Endothelial cell of umbilical vein (primary cell): Measurements from ENCODE around the gene GTF2A2. TPM values are rescaled to one million over a fixed set of nuclear protein-coding genes. Genes with fewer than 3 reads are reported as not detected.

Source experiments
- BruUV-seq: library from RNA; stranded (reverse); fragments of 400-500 nt; replicated peaks from 2 replicates; lab custom pipeline; 2021; lab: Mats Ljungman, UMichigan
- CTCF ChIA-PET: fragments of 300-600, 350-600 bp; sonication (Branson Sonifier 250); formaldehyde crosslinking; loops from one replicate; lab custom pipeline; 2021; ENCODE audit warnings: antibody characterized with exemption, inconsistent platforms; lab: Charles Lee
- POLR2A ChIA-PET: fragments of 300-600, 350-600 bp; sonication (Branson Sonifier 250); formaldehyde crosslinking; loops from one replicate; lab custom pipeline; 2021; ENCODE audit warnings: antibody characterized with exemption, inconsistent platforms; lab: Charles Lee
- DNase-seq: peaks from one replicate; pipeline ENCODE4 v3.0.0-alpha.2; 2011; ENCODE audit warnings: low read depth, low spot score
- FAIRE-seq: peaks from 2 replicates; lab custom pipeline; 2011; peaks lifted over from hg19 to GRCh38; lab: Jason Lieb, UNC
- H2AFZ ChIP-seq: 2 replicates; pipeline ENCODE4 v1.6.0; 2012; ENCODE audit warnings: low read depth, low read length, control low read depth, inconsistent platforms
- H3K27ac ChIP-seq: 2 replicates; pipeline ENCODE4 v1.5.1; 2011; ENCODE audit warnings: low read depth, mild to moderate bottlenecking, control low read depth, low read length, moderate library complexity; ENCODE audit not compliant: insufficient read depth
- H3K27me3 ChIP-seq, 2 experiments: 2 replicates each; pipeline versions ENCODE4 v1.6.0 to v1.6.1; 2011; ENCODE audit warnings: low read length in 2 of 2, mixed read lengths in 1 of 2; ENCODE audit not compliant: control insufficient read depth in 2 of 2, insufficient read depth in 2 of 2
- H3K36me3 ChIP-seq, 2 experiments: 2 replicates in 1 of 2; 3 replicates in 1 of 2; pipeline ENCODE4 v1.5.1; 2011; ENCODE audit warnings: low read length in 2 of 2, mild to moderate bottlenecking in 1 of 2, moderate library complexity in 1 of 2; ENCODE audit not compliant: control insufficient read depth in 2 of 2, insufficient read depth in 2 of 2; ENCODE audit errors: extremely low read depth in 1 of 2
- H3K4me1 ChIP-seq: 3 replicates; pipeline ENCODE4 v1.5.1; 2011; ENCODE audit warnings: mild to moderate bottlenecking, low read length; ENCODE audit not compliant: control insufficient read depth, insufficient read depth; ENCODE audit errors: extremely low read depth
- H3K4me2 ChIP-seq: 2 replicates; pipeline ENCODE4 v1.6.1; 2011; ENCODE audit warnings: low read length, control low read depth, mixed read lengths; ENCODE audit not compliant: insufficient read depth
- H3K4me3 ChIP-seq, 3 experiments: fragments of 200-600 bp in 1 of 3; sonication (generic), shearing (Covaris generic) in 1 of 3; replicated peaks in 1 of 3; 2 replicates each; pipeline ENCODE4 v1.5.1; 2011 to 2016; ENCODE audit warnings: control low read depth in 3 of 3, low read length in 3 of 3, mild to moderate bottlenecking in 2 of 3, inconsistent platforms in 1 of 3, low read depth in 1 of 3, moderate library complexity in 1 of 3; ENCODE audit not compliant: insufficient read depth in 1 of 3
- H3K79me2 ChIP-seq: 2 replicates; pipeline ENCODE4 v1.6.0; 2012; ENCODE audit warnings: low read length, inconsistent platforms; ENCODE audit not compliant: control insufficient read depth, insufficient read depth
- H3K9ac ChIP-seq: replicated peaks from 2 replicates; pipeline ENCODE3; 2011; ENCODE audit warnings: low read length, control low read depth; ENCODE audit not compliant: insufficient read depth; ENCODE audit errors: extremely low read depth
- H3K9me1 ChIP-seq: replicated peaks from 3 replicates; pipeline ENCODE4 v1.6.0; 2011; ENCODE audit warnings: mild to moderate bottlenecking, low read length; ENCODE audit not compliant: control insufficient read depth, insufficient read depth; ENCODE audit errors: extremely low read depth
- H3K9me3 ChIP-seq: replicated peaks from 2 replicates; pipeline ENCODE4 v1.5.1; 2012; ENCODE audit warnings: low read length, inconsistent platforms; ENCODE audit not compliant: control insufficient read depth, insufficient read depth
- H4K20me1 ChIP-seq: replicated peaks from 2 replicates; pipeline ENCODE3; 2011; ENCODE audit warnings: mild to moderate bottlenecking, low read length; ENCODE audit not compliant: control insufficient read depth, insufficient read depth; ENCODE audit errors: extremely low read depth
- EZH2 ChIP-seq: IDR thresholded peaks from 2 replicates; pipeline ENCODE4 v1.6.1; 2012; ENCODE audit warnings: borderline replicate concordance, low read depth, mild to moderate bottlenecking, moderate library complexity, low read length, inconsistent platforms; ENCODE audit not compliant: severe bottlenecking
- FOS ChIP-seq: IDR thresholded peaks from 2 replicates; pipeline ENCODE4 v1.6.1; 2011; ENCODE audit warnings: mild to moderate bottlenecking, low read length, moderate library complexity, borderline replicate concordance; ENCODE audit not compliant: insufficient read depth
- GATA2 ChIP-seq: IDR thresholded peaks from 2 replicates; pipeline ENCODE4 v1.7.0; 2011; ENCODE audit warnings: low read depth, mild to moderate bottlenecking, moderate library complexity, mixed read lengths, low read length; ENCODE audit not compliant: insufficient read length, insufficient read depth
- JUN ChIP-seq: IDR thresholded peaks from 2 replicates; pipeline ENCODE4 v1.6.1; 2011; ENCODE audit warnings: borderline replicate concordance, low read depth; ENCODE audit not compliant: insufficient read length, insufficient read depth
- MAX ChIP-seq: IDR thresholded peaks from 2 replicates; pipeline ENCODE4 v1.6.1; 2011; ENCODE audit not compliant: insufficient read depth, insufficient read length
- MYC ChIP-seq: IDR thresholded peaks from one replicate; pipeline ENCODE4 v1.6.1; 2011; ENCODE audit warnings: mild to moderate bottlenecking, low read depth, low read length
- POLR2A ChIP-seq: IDR thresholded peaks from 2 replicates; pipeline ENCODE4 v1.6.1; 2012; ENCODE audit warnings: low read depth, mild to moderate bottlenecking, control low read depth, low read length
- POLR2AphosphoS5 ChIP-seq: IDR thresholded peaks from 2 replicates; pipeline ENCODE4 v1.6.1; 2012; ENCODE audit warnings: low read depth, mild to moderate bottlenecking, control low read depth, low read length, moderate library complexity; ENCODE audit not compliant: insufficient read depth
- dilution Hi-C: fragments of 300-500 bp; cut with MboI; formaldehyde crosslinking; loops from one replicate; pipeline ENCODE4 v1.15.0; 2019; ENCODE audit warnings: low sequenced_read_pairs; ENCODE audit not compliant: extremely low pct_ligation_motif_present
- intact Hi-C: fragments of 100-400 bp; cut with micrococcal nuclease; formaldehyde crosslinking; loops from one replicate; pipeline ENCODE4 v1.10.0; 2022
- polyA plus RNA-seq, 4 experiments: library from polyadenylated mRNA; depleted of rRNA in 3 of 4; stranded (reverse) in 3 of 4; unstranded in 1 of 4; fragments of >200 nt; gene quantifications; 2 replicates each; pipeline versions ENCODE4 v1.2.1 to v1.2.3, GENCODE V29; 2011 to 2012; ENCODE audit warnings: missing spikeins in 1 of 4
- total RNA-seq: library from RNA; stranded (reverse); gene quantifications from 2 replicates; pipeline ENCODE4 v1.2.3, GENCODE V29; 2021
- TF ChIP-seq, protein P1 (sequence below), 2 donors: IDR thresholded peaks; 1 replicate in 1 of 2; 2 replicates in 1 of 2; pipeline ENCODE4 v1.5.1; 2011; ENCODE audit warnings: low read length in 2 of 2, mild to moderate bottlenecking in 2 of 2, moderate library complexity in 2 of 2, control low read depth in 1 of 2, inconsistent platforms in 1 of 2, low read depth in 1 of 2; ENCODE audit not compliant: insufficient read depth in 1 of 2; ENCODE audit errors: extremely low read depth in 1 of 2

GTF2A2 gene
- total and polyA plus RNA-seq, 2 donors (not counting 3 experiments of a cell fraction or from before 2014, with no cell fraction given), result 67.9 to 128 TPM

DNA sequence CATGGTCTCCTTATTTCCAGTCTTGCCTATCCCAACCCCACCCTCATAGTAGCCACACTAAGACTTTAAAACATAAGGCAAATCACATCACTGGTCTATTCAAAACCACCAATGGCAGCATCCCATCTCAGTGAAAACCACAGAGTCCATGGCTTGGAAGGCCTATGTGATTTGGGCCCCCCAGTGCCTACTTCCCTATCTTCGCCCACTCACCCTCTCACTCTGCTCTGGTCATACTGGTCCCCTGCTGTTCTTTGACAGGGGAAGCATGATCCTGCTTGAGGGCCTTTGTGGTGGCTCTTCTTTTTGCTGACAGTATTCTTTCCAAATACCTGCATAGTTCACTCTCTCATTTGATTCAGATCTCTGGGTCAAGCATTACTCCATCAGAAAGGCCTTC lies 3.3 kb downstream of the GTF2A2 start:
- H4K20me1 ChIP-seq, result peaks cover 7% of the 10 kb centered on the region
- no peak overlapping the region for H3K27ac ChIP-seq
- ChIA-PET POLR2A (no interaction called here), CTCF (interaction anchor here (1.1 kb wide), 1 partner anchor 12 kb away, joined by 3 read pairs; no protein-coding TSS in a partner anchor)
- peaks cover 14% of the 10 kb centered on the region for H3K4me1 ChIP-seq
- H3K36me3 ChIP-seq, result peaks cover 4 to 20% of the 10 kb centered on the region in 2 experiments
- DNase-seq, result no peak
- H3K27me3 ChIP-seq, result no peaks in the 10 kb centered on the region
- H2AFZ ChIP-seq, result no peak overlapping the region
- H3K9me3 ChIP-seq, result no peaks in the 10 kb centered on the region
- no peak overlapping the region for H3K4me2 ChIP-seq
- intact Hi-C loops (no loop called here), dilution Hi-C loops (no loop called here)
- no peak for FAIRE-seq
- no peak overlapping the region for H3K9ac ChIP-seq
- H3K4me3 ChIP-seq, result no peak overlapping the region
- no peaks in the 10 kb centered on the region for H3K9me1 ChIP-seq
- no peak for TF ChIP-seq FOS
- no peak for TF ChIP-seq POLR2A
- TF ChIP-seq, protein P1, sequence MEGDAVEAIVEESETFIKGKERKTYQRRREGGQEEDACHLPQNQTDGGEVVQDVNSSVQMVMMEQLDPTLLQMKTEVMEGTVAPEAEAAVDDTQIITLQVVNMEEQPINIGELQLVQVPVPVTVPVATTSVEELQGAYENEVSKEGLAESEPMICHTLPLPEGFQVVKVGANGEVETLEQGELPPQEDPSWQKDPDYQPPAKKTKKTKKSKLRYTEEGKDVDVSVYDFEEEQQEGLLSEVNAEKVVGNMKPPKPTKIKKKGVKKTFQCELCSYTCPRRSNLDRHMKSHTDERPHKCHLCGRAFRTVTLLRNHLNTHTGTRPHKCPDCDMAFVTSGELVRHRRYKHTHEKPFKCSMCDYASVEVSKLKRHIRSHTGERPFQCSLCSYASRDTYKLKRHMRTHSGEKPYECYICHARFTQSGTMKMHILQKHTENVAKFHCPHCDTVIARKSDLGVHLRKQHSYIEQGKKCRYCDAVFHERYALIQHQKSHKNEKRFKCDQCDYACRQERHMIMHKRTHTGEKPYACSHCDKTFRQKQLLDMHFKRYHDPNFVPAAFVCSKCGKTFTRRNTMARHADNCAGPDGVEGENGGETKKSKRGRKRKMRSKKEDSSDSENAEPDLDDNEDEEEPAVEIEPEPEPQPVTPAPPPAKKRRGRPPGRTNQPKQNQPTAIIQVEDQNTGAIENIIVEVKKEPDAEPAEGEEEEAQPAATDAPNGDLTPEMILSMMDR (IDR thresholded peaks at IDR 0.05; ENCODE audit: extremely low read depth in 1 of 2, insufficient read depth in 1 of 2, low read depth in 1 of 2, low read length in 2 of 2), result no peak
- no peak for TF ChIP-seq GATA2
- no peak for TF ChIP-seq POLR2AphosphoS5
- BruUV-seq, result no TSS peak
- peaks cover 47% of the 10 kb centered on the region for H3K79me2 ChIP-seq

DNA sequence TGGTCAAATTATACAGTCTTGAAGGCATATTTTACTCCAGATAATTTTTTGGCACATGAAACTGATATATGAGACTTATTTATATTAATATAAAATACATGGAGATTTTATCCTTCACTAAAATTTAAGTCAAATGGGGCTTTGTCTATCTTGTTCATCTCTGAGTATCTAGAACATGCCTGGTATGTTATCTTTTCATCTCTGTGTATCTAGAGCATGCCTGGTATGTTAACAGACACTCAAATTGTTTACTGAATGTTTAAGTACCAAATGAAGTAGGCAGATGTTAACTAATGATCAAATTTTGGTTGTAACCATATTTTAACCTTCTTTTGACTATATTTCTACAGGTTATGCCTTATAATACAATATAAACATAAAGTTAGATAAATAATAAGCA lies 7.7 kb downstream of the GTF2A2 start:
- H3K9me3 ChIP-seq, result no peaks in the 10 kb centered on the region
- H3K4me2 ChIP-seq, result no peak overlapping the region
- H3K27ac ChIP-seq, result no peak overlapping the region
- dilution Hi-C loops, result no loop called here
- no peaks in the 10 kb centered on the region for H3K27me3 ChIP-seq
- FAIRE-seq, result no peak
- BruUV-seq, result no TSS peak
- POLR2A ChIA-PET, result interaction anchor here (1.1 kb wide), 1 partner anchor 8 kb away, joined by 3 read pairs; the partner anchor contains the start of gene GTF2A2
- no peak for DNase-seq
- intact Hi-C loops, result no loop called here
- no peaks in the 10 kb centered on the region for H4K20me1 ChIP-seq
- CTCF ChIA-PET, result interaction anchor here (1.3 to 4.2 kb wide), 3 partner anchors 8 to 117 kb away, joined by 3 to 16 read pairs (median 4); partner anchors contain the start of gene GTF2A2
- no peaks in the 10 kb centered on the region for H3K9me1 ChIP-seq
- H3K36me3 ChIP-seq, result peaks cover 4 to 23% of the 10 kb centered on the region in 2 experiments
- TF ChIP-seq MYC (no peak), POLR2A (no peak), EZH2 (no peak), MAX (no peak), GATA2 (no peak), FOS (no peak), JUN (no peak), POLR2AphosphoS5 (no peak)
- TF ChIP-seq, protein P1 (IDR thresholded peaks at IDR 0.05; ENCODE audit: extremely low read depth in 1 of 2, insufficient read depth in 1 of 2, low read depth in 1 of 2, low read length in 2 of 2), result no peak
- H3K4me1 ChIP-seq, result no peaks in the 10 kb centered on the region
- H3K79me2 ChIP-seq, result peaks cover 21% of the 10 kb centered on the region
- no peak overlapping the region for H2AFZ ChIP-seq
- no peak overlapping the region for H3K9ac ChIP-seq
- H3K4me3 ChIP-seq, result no peak overlapping the region
